IMR-90 (cell line): Measurements from ENCODE around the gene NDUFA13. TPM values are rescaled to one million over a fixed set of nuclear protein-coding genes. Genes with fewer than 3 reads are reported as not detected.

Experiments
- ATAC-seq: fragments of 200-7000 bp; cut with Tn5 transposase; 2 replicates; pipeline ENCODE4 v1.9.1; 2020; ENCODE audit warnings: low read depth, mild to moderate bottlenecking, moderate library complexity
- BruUV-seq: library from RNA; stranded (reverse); fragments of 400-500 nt; replicated peaks from 2 replicates; lab custom pipeline; 2021; lab: Mats Ljungman, UMichigan
- CTCF ChIA-PET: fragments of 300-600 bp; formaldehyde crosslinking; extraction: SDS; loops from one replicate; lab custom pipeline; 2021; ENCODE audit warnings: antibody characterized with exemption; lab: Yijun Ruan, JAX
- POLR2A ChIA-PET: fragments of 300-600 bp; sonication (Branson Sonifier 250); formaldehyde crosslinking; loops from one replicate; lab custom pipeline; 2022; ENCODE audit warnings: antibody characterized with exemption; ENCODE audit not compliant: unreplicated experiment; lab: Charles Lee
- DNase-seq: peaks from one replicate; pipeline ENCODE4 v3.0.0; 2013
- H2AFZ ChIP-seq: replicated peaks from 2 replicates; pipeline ENCODE3; 2013; ENCODE audit warnings: low read length, mild to moderate bottlenecking; ENCODE audit not compliant: poor library complexity
- H2AK5ac ChIP-seq: 2 replicates; pipeline ENCODE4 v1.6.1; 2013; ENCODE audit warnings: low read depth, low read length, inconsistent platforms
- H2AK9ac ChIP-seq: replicated peaks from 2 replicates; pipeline ENCODE3; 2013; ENCODE audit warnings: mild to moderate bottlenecking, low read depth, low read length, moderate library complexity; ENCODE audit not compliant: poor library complexity
- H2BK120ac ChIP-seq: 2 replicates; pipeline ENCODE4 v1.6.1; 2013; ENCODE audit warnings: low read depth, low read length, inconsistent platforms
- H2BK15ac ChIP-seq: 3 replicates; pipeline ENCODE4 v1.6.1; 2013; ENCODE audit warnings: low read depth, low read length, inconsistent platforms
- H2BK20ac ChIP-seq: 2 replicates; pipeline ENCODE4 v1.6.1; 2013; ENCODE audit warnings: low read depth, mild to moderate bottlenecking, inconsistent platforms, low read length, moderate library complexity
- H2BK5ac ChIP-seq: 2 replicates; pipeline ENCODE4 v1.6.1; 2013; ENCODE audit warnings: mild to moderate bottlenecking, low read depth, low read length, inconsistent platforms; ENCODE audit not compliant: poor library complexity, severe bottlenecking
- H3K14ac ChIP-seq: replicated peaks from 2 replicates; pipeline ENCODE4 v1.6.1; 2013; ENCODE audit warnings: low read depth, low read length, inconsistent platforms
- H3K18ac ChIP-seq: 2 replicates; pipeline ENCODE4 v1.6.1; 2013; ENCODE audit warnings: low read depth, low read length, control low read depth
- H3K23ac ChIP-seq: 2 replicates; pipeline ENCODE4 v1.6.1; 2013; ENCODE audit warnings: low read depth, low read length, inconsistent platforms
- H3K27ac ChIP-seq: 2 replicates; pipeline ENCODE4 v1.5.1; 2013; ENCODE audit warnings: mild to moderate bottlenecking, control low read depth, low read length; ENCODE audit not compliant: insufficient read depth
- H3K27me3 ChIP-seq: 2 replicates; pipeline ENCODE4 v1.6.1; 2013; ENCODE audit warnings: low read length; ENCODE audit not compliant: control insufficient read depth, insufficient read depth
- H3K36me3 ChIP-seq: 2 replicates; pipeline ENCODE4 v1.6.1; 2013; ENCODE audit warnings: low read length, mixed read lengths; ENCODE audit not compliant: control insufficient read depth, insufficient read depth
- H3K4ac ChIP-seq: 2 replicates; pipeline ENCODE4 v1.6.1; 2013; ENCODE audit warnings: low read depth, low read length, inconsistent platforms
- H3K4me1 ChIP-seq: 2 replicates; pipeline ENCODE4 v1.6.1; 2013; ENCODE audit warnings: low read length, mixed read lengths; ENCODE audit not compliant: control insufficient read depth, insufficient read depth
- H3K4me2 ChIP-seq: 2 replicates; pipeline ENCODE4 v1.6.1; 2013; ENCODE audit warnings: low read depth, mild to moderate bottlenecking, control low read depth, low read length, moderate library complexity
- H3K4me3 ChIP-seq: 2 replicates; pipeline ENCODE4 v1.5.1; 2013; ENCODE audit warnings: low read depth, mild to moderate bottlenecking, control low read depth, low read length, moderate library complexity; ENCODE audit not compliant: insufficient read depth
- H3K56ac ChIP-seq: 2 replicates; pipeline ENCODE4 v1.6.1; 2013; ENCODE audit warnings: low read length, inconsistent platforms; ENCODE audit not compliant: insufficient read depth; ENCODE audit errors: extremely low read depth
- H3K79me1 ChIP-seq, 2 experiments: 2 replicates each; pipeline ENCODE4 v1.6.1; 2013; ENCODE audit warnings: low read length in 2 of 2, inconsistent platforms in 1 of 2, low read depth in 1 of 2
- H3K9ac ChIP-seq: 2 replicates; pipeline ENCODE4 v1.6.1; 2013; ENCODE audit warnings: low read depth, low read length, control low read depth
- H3K9me1 ChIP-seq: 2 replicates; pipeline ENCODE4 v1.6.1; 2013; ENCODE audit warnings: low read length, inconsistent platforms; ENCODE audit not compliant: insufficient read depth
- H3K9me3 ChIP-seq: 2 replicates; pipeline ENCODE4 v1.6.1; 2013; ENCODE audit warnings: low read length; ENCODE audit not compliant: control insufficient read depth, insufficient read depth
- H4K20me1 ChIP-seq: 2 replicates; pipeline ENCODE4 v1.6.1; 2013; ENCODE audit warnings: low read length, inconsistent platforms; ENCODE audit not compliant: insufficient read depth
- H4K5ac ChIP-seq: 2 replicates; pipeline ENCODE4 v1.6.1; 2013; ENCODE audit warnings: mild to moderate bottlenecking, low read depth, low read length, control low read depth
- H4K8ac ChIP-seq, 2 experiments: 2 replicates each; pipeline ENCODE4 v1.6.1; 2013; ENCODE audit warnings: low read depth in 2 of 2, low read length in 2 of 2, control low read depth in 1 of 2, inconsistent platforms in 1 of 2
- H4K91ac ChIP-seq: 2 replicates; pipeline ENCODE4 v1.6.1; 2013; ENCODE audit warnings: low read depth, low read length, inconsistent platforms; ENCODE audit not compliant: insufficient read depth
- BHLHE40 ChIP-seq: fragments of 150-350 bp; IDR thresholded peaks from 2 replicates; pipeline ENCODE4 v1.6.1; 2016; ENCODE audit warnings: mild to moderate bottlenecking, low read depth, low read length
- CEBPB ChIP-seq: IDR thresholded peaks from 2 replicates; pipeline ENCODE4 v1.6.1; 2012; ENCODE audit warnings: low read depth, low read length, improper control_type of control experiment
- CHD1 ChIP-seq: IDR thresholded peaks from 2 replicates; pipeline ENCODE4 v1.6.1; 2012; ENCODE audit warnings: low read depth, low read length, improper control_type of control experiment
- CTCF ChIP-seq: conservative IDR thresholded peaks from 2 replicates; pipeline ENCODE4 v1.5.1; 2012; ENCODE audit warnings: mild to moderate bottlenecking, low read depth, low read length, improper control_type of control experiment
- ELK1 ChIP-seq: fragments of 150-350 bp; IDR thresholded peaks from 2 replicates; pipeline ENCODE4 v1.6.1; 2016; ENCODE audit warnings: low read depth, mild to moderate bottlenecking, low read length, moderate library complexity, borderline replicate concordance
- FOS ChIP-seq: fragments of 150-350 bp; IDR thresholded peaks from 2 replicates; pipeline ENCODE4 v1.6.1; 2016; ENCODE audit warnings: low read depth, low read length
- MAFK ChIP-seq: IDR thresholded peaks from 2 replicates; pipeline ENCODE4 v1.6.1; 2012; ENCODE audit warnings: low read depth, low read length, improper control_type of control experiment
- MAZ ChIP-seq: IDR thresholded peaks from 2 replicates; pipeline ENCODE4 v1.6.1; 2012; ENCODE audit warnings: low read depth, mild to moderate bottlenecking, low read length, improper control_type of control experiment, moderate library complexity, borderline replicate concordance
- MXI1 ChIP-seq: IDR thresholded peaks from 2 replicates; pipeline ENCODE4 v1.6.1; 2012; ENCODE audit warnings: low read depth, mild to moderate bottlenecking, low read length, moderate library complexity, borderline replicate concordance
- NFE2L2 ChIP-seq: fragments of 150-350 bp; IDR thresholded peaks from 2 replicates; pipeline ENCODE4 v1.6.1; 2016; ENCODE audit warnings: low read depth, mild to moderate bottlenecking, low read length
- POLR2A ChIP-seq: IDR thresholded peaks from 2 replicates; pipeline ENCODE4 v1.6.1; 2012; ENCODE audit warnings: mild to moderate bottlenecking, low read depth, low read length
- RAD21 ChIP-seq: IDR thresholded peaks from 2 replicates; pipeline ENCODE4 v1.6.1; 2012; ENCODE audit warnings: low read length, improper control_type of control experiment
- RCOR1 ChIP-seq: IDR thresholded peaks from 2 replicates; pipeline ENCODE4 v1.6.1; 2012; ENCODE audit warnings: mild to moderate bottlenecking, low read length, improper control_type of control experiment; ENCODE audit not compliant: insufficient replicate concordance
- RFX5 ChIP-seq: IDR thresholded peaks from 2 replicates; pipeline ENCODE4 v1.8.0; 2012; ENCODE audit warnings: low read depth, mild to moderate bottlenecking, low read length, moderate library complexity
- SMC3 ChIP-seq: fragments of 150-350 bp; IDR thresholded peaks from 2 replicates; pipeline ENCODE4 v1.6.1; 2016; ENCODE audit warnings: low read depth, mild to moderate bottlenecking, antibody characterized with exemption, low read length, moderate library complexity
- USF2 ChIP-seq: fragments of 150-350 bp; IDR thresholded peaks from 2 replicates; pipeline ENCODE4 v1.6.1; 2017; ENCODE audit warnings: mild to moderate bottlenecking, antibody characterized with exemption, low read length, low read depth
- WGBS, 2 experiments: methylation state at CpG; one replicate each; pipeline versions ENCODE4 v1.1.5 to v1.1.7; 2013; ENCODE audit warnings: missing lambda C conversion rate in 2 of 2; ENCODE audit not compliant: insufficient read length in 1 of 2; ENCODE audit errors: extremely low coverage in 2 of 2; 5-methylcytosine and 5-hydroxymethylcytosine counted together
- dilution Hi-C: fragments of 300-500 bp; cut with HindIII; formaldehyde crosslinking; loops from one replicate; pipeline ENCODE4 v1.14.3; 2018; ENCODE audit warnings: low sequenced_read_pairs; ENCODE audit not compliant: unreplicated experiment
- in situ Hi-C: fragments of 300-500 bp; cut with MboI; formaldehyde crosslinking; loops from 3 replicates; pipeline ENCODE4 v1.14.3; 2019; ENCODE audit warnings: low sequenced_read_pairs, inconsistent platforms, mixed read lengths
- intact Hi-C: fragments of 100-400 bp; cut with micrococcal nuclease; formaldehyde crosslinking; loops from 2 replicates; pipeline ENCODE4 v1.10.0; 2022
- polyA plus RNA-seq, 3 experiments: library from polyadenylated mRNA; depleted of rRNA; stranded (reverse); fragments of >200 nt; gene quantifications; 2 replicates each; pipeline ENCODE4 v1.2.3, GENCODE V29; 2012; ENCODE audit warnings: low replicate concordance in 1 of 3
- total RNA-seq: library from RNA; depleted of rRNA; stranded (reverse); fragments of >200 nt; gene quantifications from 2 replicates; pipeline ENCODE4 v1.2.3, GENCODE V29; 2012

Gene NDUFA13
- total and polyA plus RNA-seq, 2 of the 4 experiments (the other 2 are of a cell fraction) = 30.6 to 667 TPM

GRCh38 chr19:19506592-19506991, 9.4 kb upstream of the NDUFA13 start:
- dilution Hi-C loops = no loop called here

More at GRCh38 chr19:19506592-19506991, 9.4 kb upstream of the NDUFA13 start:
- H2BK120ac ChIP-seq = no peak overlapping the region
- CTCF ChIA-PET = interaction anchor here (0.7 to 1.1 kb wide), 2 partner anchors 147 to 164 kb away, joined by 3 read pairs; no protein-coding TSS in a partner anchor
- no peak overlapping the region for H2BK5ac ChIP-seq
- intact Hi-C loops (no loop called here), in situ Hi-C loops (no loop called here)
- WGBS, 2 experiments = 98% methylated on average over 7 of the region's 12 CpGs; no CpG with 5 or more reads in 1 of the 2 experiments
- no peak overlapping the region for H3K4ac ChIP-seq
- peaks cover 44% of the 10 kb centered on the region for H3K36me3 ChIP-seq
- no peak overlapping the region for H3K18ac ChIP-seq
- BruUV-seq = TSS peak; percentile 53
- no peak overlapping the region for H3K9ac ChIP-seq
- H3K27me3 ChIP-seq = no peaks in the 10 kb centered on the region
- H3K9me3 ChIP-seq = no peaks in the 10 kb centered on the region
- no peak overlapping the region for H4K5ac ChIP-seq
- H3K23ac ChIP-seq = no peak overlapping the region
- no peaks in the 10 kb centered on the region; the same call in 1 of the 2 replicates for H4K20me1 ChIP-seq
- H3K14ac ChIP-seq = no peak overlapping the region
- H3K4me1 ChIP-seq = no peaks in the 10 kb centered on the region
- H2AK5ac ChIP-seq = no peak overlapping the region
- POLR2A ChIA-PET = no interaction called here
- no peak overlapping the region for H4K8ac ChIP-seq
- no peak overlapping the region for H3K27ac ChIP-seq
- H3K4me2 ChIP-seq = no peak overlapping the region
- H3K9me1 ChIP-seq = peaks cover 5% of the 10 kb centered on the region; the same call in 1 of the 2 replicates
- no peak overlapping the region for H2BK15ac ChIP-seq
- no peak overlapping the region for H2BK20ac ChIP-seq
- no peak overlapping the region for H2AK9ac ChIP-seq
- no peak overlapping the region for H2AFZ ChIP-seq
- TF ChIP-seq NFE2L2 = no peak
- no peak for TF ChIP-seq FOS
- TF ChIP-seq MAFK = no peak
- no peak for TF ChIP-seq CHD1
- no peak for TF ChIP-seq MXI1
- no peak for TF ChIP-seq BHLHE40
- no peak for TF ChIP-seq RCOR1
- no peak for TF ChIP-seq ELK1
- no peak for TF ChIP-seq SMC3
- no peak for TF ChIP-seq CEBPB
- no peak for TF ChIP-seq USF2
- TF ChIP-seq RAD21 = no peak
- no peak for TF ChIP-seq CTCF
- TF ChIP-seq MAZ = no peak
- TF ChIP-seq RFX5 = no peak
- no peak for TF ChIP-seq POLR2A
- H3K4me3 ChIP-seq = no peak overlapping the region
- no peak overlapping the region for H4K91ac ChIP-seq
- DNase-seq = no peak
- peaks cover 0 to 3% of the 10 kb centered on the region in 2 experiments; a peak in 2 of 4 replicates for H3K79me1 ChIP-seq
- ATAC-seq = no peak
- no peak overlapping the region for H3K56ac ChIP-seq
